Measurements from ENCODE around the gene OLFM3.

- TF ChIP-seq CTCF (IDR thresholded peaks at IDR 0.05) (no peak), POLR2A (IDR thresholded peaks at IDR 0.05) (no peak)
These were observed 39.0 kb downstream of the OLFM3 start for GRCh38 chr1:101957771-101958170.

Measured in esophagus squamous epithelium (tissue), 4 donors.